ENCODE results near the gene SHLD1. TPM values are rescaled to one million over a fixed set of nuclear protein-coding genes. Genes with fewer than 3 reads are reported as not detected.
"Not testable (repeated sequence)": the region's sequence is repeated elsewhere in the genome, so short reads cannot be mapped to it uniquely, and the experiment has no call there.

The SHLD1 gene
- total RNA-seq, 2 donors from 2014 or later = 8.9 to 9.3 TPM

- DNase-seq = no peak
- peak; percentile 44 to 53 for ATAC-seq
- intact Hi-C loops (cut with DNase I) = no loop called here
Observed at GRCh38 chr20:5731753-5732366, 18.3 kb upstream of the SHLD1 start.

GRCh38 chr20:5734602-5735001 lies 15.6 kb upstream of the SHLD1 start:
- DNase-seq (no peak), ATAC-seq (no peak)
- intact Hi-C loops (cut with DNase I) = no loop called here

- intact Hi-C loops (cut with DNase I) = no loop called here
- no peak for DNase-seq
- peak in 1 of 2 donors; percentile 71 for ATAC-seq
Observed at GRCh38 chr20:5735845-5736510, 14.2 kb upstream of the SHLD1 start.

- intact Hi-C loops (cut with DNase I) = no loop called here
- DNase-seq (no peak), ATAC-seq (no peak)
Observed at GRCh38 chr20:5737619-5737953, 12.6 kb upstream of the SHLD1 start.

GRCh38 chr20:5737966-5738365 lies 12.2 kb upstream of the SHLD1 start:
- intact Hi-C loops (cut with DNase I) = no loop called here
- no peak for ATAC-seq
- DNase-seq = no peak

- DNase-seq; intact Hi-C loops (cut with DNase I); ATAC-seq: not testable (repeated sequence)
Observed at GRCh38 chr20:5740643-5741042, 9.6 kb upstream of the SHLD1 start.

GRCh38 chr20:5741089-5741488 lies 9.1 kb upstream of the SHLD1 start:
- intact Hi-C loops (cut with DNase I) = no loop called here
- peak in 1 of 2 donors; percentile 18 for ATAC-seq

GRCh38 chr20:5742041-5742440 lies 8.2 kb upstream of the SHLD1 start:
- intact Hi-C loops (cut with DNase I) = no loop called here
- ATAC-seq = no peak
- DNase-seq = no peak

More at GRCh38 chr20:5741089-5741488, 9.1 kb upstream of the SHLD1 start:
- no peak for DNase-seq

GRCh38 chr20:5745416-5746030 lies 4.7 kb upstream of the SHLD1 start:
- intact Hi-C loops (cut with DNase I) = no loop called here
- ATAC-seq (no peak), DNase-seq (no peak)

- ATAC-seq (no peak), DNase-seq (no peak)
- intact Hi-C loops (cut with DNase I) = no loop called here
Observed at GRCh38 chr20:5746064-5746463, 4.1 kb upstream of the SHLD1 start.

- intact Hi-C loops (cut with DNase I) = no loop called here
- no peak for DNase-seq
- no peak for ATAC-seq
Observed at GRCh38 chr20:5748246-5748645, 2.0 kb upstream of the SHLD1 start.

- DNase-seq; ATAC-seq; intact Hi-C loops (cut with DNase I): not testable (repeated sequence)
Observed at GRCh38 chr20:5749512-5749951, 669 bp upstream of the SHLD1 start.

- ATAC-seq = peak in 1 of 2 donors; percentile 6
- no peak for DNase-seq
- intact Hi-C loops (cut with DNase I) = loop anchor here in 1 of 2 donors (5.0 kb wide), 1 partner anchor 35 kb away; no protein-coding TSS in a partner anchor
Observed at GRCh38 chr20:5751856-5752255, 1.7 kb downstream of the SHLD1 start.

GRCh38 chr20:5753814-5754213 lies 3.6 kb downstream of the SHLD1 start:
- ATAC-seq (no peak), DNase-seq (no peak)
- intact Hi-C loops (cut with DNase I) = loop anchor here in 1 of 2 donors (5.0 kb wide), 1 partner anchor 33 kb away; no protein-coding TSS in a partner anchor

- DNase-seq (no peak), ATAC-seq (no peak)
- intact Hi-C loops (cut with DNase I) = no loop called here
Observed at GRCh38 chr20:5757949-5758348, 7.7 kb downstream of the SHLD1 start.

GRCh38 chr20:5766085-5766764 lies 16.0 kb downstream of the SHLD1 start:
- peak; percentile 47 for DNase-seq
- peak; percentile 88 to 92 for ATAC-seq
- intact Hi-C loops (cut with DNase I) = no loop called here

GRCh38 chr20:5767493-5768098 lies 17.4 kb downstream of the SHLD1 start:
- intact Hi-C loops (cut with DNase I) = no loop called here

GRCh38 chr20:5770231-5770986 lies 20.2 kb downstream of the SHLD1 start:
- intact Hi-C loops (cut with DNase I) = loop anchor here in 1 of 2 donors (5.0 kb wide), 1 partner anchor 117 kb away; no protein-coding TSS in a partner anchor
- no peak for ATAC-seq
- no peak for DNase-seq

More at GRCh38 chr20:5767493-5768098, 17.4 kb downstream of the SHLD1 start:
- DNase-seq = no peak
- ATAC-seq = no peak

GRCh38 chr20:5770987-5771318 lies 20.8 kb downstream of the SHLD1 start:
- no peak for DNase-seq
- ATAC-seq = no peak
- intact Hi-C loops (cut with DNase I) = loop anchor here in 1 of 2 donors (5.0 kb wide), 1 partner anchor 116 kb away; no protein-coding TSS in a partner anchor
